Measurements from ENCODE around the gene PIGU.

DNA sequence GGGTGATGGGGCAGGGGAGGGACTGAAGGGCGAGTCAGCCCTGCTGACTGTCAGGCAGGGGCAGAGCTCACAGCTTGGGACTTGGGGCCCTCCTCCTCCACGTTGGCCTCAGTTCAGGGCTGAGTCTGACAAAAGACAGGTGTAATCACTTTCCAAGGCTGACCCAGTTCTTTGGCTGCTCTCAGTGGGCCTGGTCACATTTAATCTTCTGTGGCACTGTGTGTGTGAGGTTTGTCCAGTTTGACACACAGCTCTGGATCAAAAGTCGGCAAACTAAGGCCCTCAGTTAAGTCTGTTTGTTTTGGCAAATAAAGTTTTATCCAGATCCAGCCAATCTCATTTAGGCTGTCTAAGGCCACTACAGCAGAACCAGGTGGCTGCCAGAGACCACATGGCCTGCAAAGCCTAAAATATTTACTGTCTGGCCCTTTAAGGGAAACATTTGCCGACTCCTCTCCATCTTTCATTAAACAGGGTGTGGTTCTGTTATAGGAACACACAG, 123.5 kb downstream of the PIGU start:
- TF ChIP-seq, protein P1, sequence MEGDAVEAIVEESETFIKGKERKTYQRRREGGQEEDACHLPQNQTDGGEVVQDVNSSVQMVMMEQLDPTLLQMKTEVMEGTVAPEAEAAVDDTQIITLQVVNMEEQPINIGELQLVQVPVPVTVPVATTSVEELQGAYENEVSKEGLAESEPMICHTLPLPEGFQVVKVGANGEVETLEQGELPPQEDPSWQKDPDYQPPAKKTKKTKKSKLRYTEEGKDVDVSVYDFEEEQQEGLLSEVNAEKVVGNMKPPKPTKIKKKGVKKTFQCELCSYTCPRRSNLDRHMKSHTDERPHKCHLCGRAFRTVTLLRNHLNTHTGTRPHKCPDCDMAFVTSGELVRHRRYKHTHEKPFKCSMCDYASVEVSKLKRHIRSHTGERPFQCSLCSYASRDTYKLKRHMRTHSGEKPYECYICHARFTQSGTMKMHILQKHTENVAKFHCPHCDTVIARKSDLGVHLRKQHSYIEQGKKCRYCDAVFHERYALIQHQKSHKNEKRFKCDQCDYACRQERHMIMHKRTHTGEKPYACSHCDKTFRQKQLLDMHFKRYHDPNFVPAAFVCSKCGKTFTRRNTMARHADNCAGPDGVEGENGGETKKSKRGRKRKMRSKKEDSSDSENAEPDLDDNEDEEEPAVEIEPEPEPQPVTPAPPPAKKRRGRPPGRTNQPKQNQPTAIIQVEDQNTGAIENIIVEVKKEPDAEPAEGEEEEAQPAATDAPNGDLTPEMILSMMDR (IDR thresholded peaks at IDR 0.05): no peak
- TF ChIP-seq EZH2phosphoT487 (IDR thresholded peaks at IDR 0.05) (no peak), EZH2 (IDR thresholded peaks at IDR 0.05) (no peak)
